IPS-11a (cell line): ENCODE results near the gene PRAMEF6.
"Not testable (repeated sequence)": the region's sequence is repeated elsewhere in the genome, so short reads cannot be mapped to it uniquely, and the experiment has no call there.

Source experiments
- H3K4me3 ChIP-seq: one replicate; pipeline ENCODE4 v1.5.1; 2013; ENCODE audit warnings: low read depth, low read length, control low read depth

The PRAMEF6 gene

GRCh38 chr1:12947480-12947879 lies at the start of gene PRAMEF6:
TSS of gene PRAMEF6 (minus strand) at chr1:12947580. CDS start at chr1:12942518, 5,062 bp downstream.
- not testable (repeated sequence) for H3K4me3 ChIP-seq

DNA sequence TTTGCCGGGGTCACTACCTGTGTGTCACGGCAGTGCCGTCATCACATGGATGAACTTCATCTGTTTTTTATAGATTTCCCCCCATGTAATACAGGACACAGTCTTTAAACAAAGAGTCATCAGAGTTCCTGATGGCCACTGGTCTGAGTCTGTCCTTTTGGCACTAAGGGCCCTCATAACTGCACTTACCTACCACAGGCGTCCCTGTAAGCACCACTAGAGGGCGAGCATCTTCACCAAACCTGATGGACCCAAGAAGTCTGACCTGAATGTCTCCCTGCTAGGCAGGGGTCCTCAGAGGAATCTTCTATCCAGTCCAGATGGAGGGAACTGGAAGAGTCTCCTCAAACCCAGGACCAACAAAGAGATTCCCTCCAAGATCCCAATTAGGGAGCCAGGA lies 23.0 kb downstream of the PRAMEF6 start:
- not testable (repeated sequence) for H3K4me3 ChIP-seq

- H3K4me3 ChIP-seq, result not testable (repeated sequence)
Observed at GRCh38 chr1:12921749-12922148, 25.6 kb downstream of the PRAMEF6 start.

GRCh38 chr1:12916310-12916709 lies 31.1 kb downstream of the PRAMEF6 start, which contains the start of gene PRAMEF7:
TSS of gene PRAMEF7 (plus strand) at chr1:12916610. CDS start at chr1:12917693, 1,083 bp downstream.
- not testable (repeated sequence) for H3K4me3 ChIP-seq

DNA sequence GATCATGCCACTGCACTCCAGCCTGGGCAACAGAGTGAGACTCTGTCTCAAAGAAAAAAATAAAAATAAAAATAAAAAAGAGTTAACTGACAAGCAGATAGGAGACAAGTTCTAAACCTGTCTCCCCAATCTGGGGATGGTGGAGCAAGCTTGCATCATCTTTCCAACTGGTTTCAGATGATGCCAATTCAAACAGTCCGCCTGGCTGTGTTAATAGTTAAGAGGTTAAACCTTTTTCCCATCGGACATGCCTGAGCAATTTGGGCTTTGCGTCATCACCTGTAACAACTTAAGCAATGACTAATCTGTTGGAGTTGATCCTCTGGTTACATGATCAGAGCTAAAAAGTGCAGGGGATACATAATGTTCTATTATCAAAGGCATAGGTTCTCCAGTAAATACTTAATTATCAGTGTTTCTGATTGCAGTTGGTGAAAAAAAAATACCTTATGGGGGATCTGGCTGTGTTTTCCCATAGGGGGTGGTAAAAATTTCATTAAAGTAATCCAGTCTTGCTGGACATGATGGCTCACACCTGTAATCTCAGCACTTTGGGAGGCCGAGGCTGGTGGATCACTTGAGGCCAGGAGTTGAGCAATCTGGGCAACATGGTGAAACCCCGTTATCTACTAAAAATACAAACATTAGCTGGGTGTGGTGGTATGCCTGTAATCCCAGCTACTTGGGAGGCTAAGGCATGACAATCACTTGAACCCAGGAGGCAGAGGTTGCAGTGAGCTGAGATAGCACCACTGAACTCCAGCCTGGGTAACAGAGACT lies 43.4 kb downstream of the PRAMEF6 start:
- H3K4me3 ChIP-seq, result not testable (repeated sequence)

DNA sequence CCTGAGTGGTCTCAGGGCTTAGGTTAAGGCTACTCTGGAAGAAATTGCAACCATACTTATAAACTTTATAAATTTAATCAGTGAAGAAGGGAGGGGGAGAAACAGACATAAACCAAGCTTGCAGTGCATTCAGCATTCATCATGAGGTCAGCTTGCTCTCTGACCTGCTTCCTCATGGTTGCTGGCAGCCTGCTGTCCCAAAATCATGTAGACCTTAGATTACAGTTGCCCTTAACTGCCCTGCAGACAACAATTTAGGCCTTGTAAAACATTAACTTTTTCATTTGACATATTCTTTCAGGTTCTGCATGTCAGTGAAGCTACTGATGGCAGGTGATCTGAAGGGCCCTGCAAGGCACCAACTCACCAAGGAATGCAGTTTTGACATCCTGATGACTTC lies 48.2 kb downstream of the PRAMEF6 start:
- not testable (repeated sequence) for H3K4me3 ChIP-seq

- H3K4me3 ChIP-seq, result not testable (repeated sequence)
Observed at GRCh38 chr1:12898170-12898569, 49.2 kb downstream of the PRAMEF6 start, which contains the start of gene PRAMEF10. TSS of gene PRAMEF10 (minus strand) at chr1:12898270. CDS start at chr1:12895847, 2,423 bp downstream.
